Naive thymus-derived CD8-positive, alpha-beta T cell (primary cell): ENCODE measurements around the gene ZMIZ1. TPM values are rescaled to one million over a fixed set of nuclear protein-coding genes. Genes with fewer than 3 reads are reported as not detected.

Experiments used
- ATAC-seq, 2 donors: fragments of 150-1000 bp; cut with Tn5 transposase in 1 of 2; sonication (Bioruptor Pico), chemical (Tn5 transposase) in 1 of 2; 1 replicate in 1 of 2; 2 replicates in 1 of 2; pipeline ENCODE4 v1.10.0; 2021; ENCODE audit warnings: mild to moderate bottlenecking in 2 of 2, moderate library complexity in 2 of 2
- POLR2A ChIA-PET: fragments of 350-600 bp; sonication (Branson Sonifier 250); formaldehyde crosslinking; loops from one replicate; lab custom pipeline; 2021; ENCODE audit warnings: antibody characterized with exemption; lab: Charles Lee
- DNase-seq, 10 donors: peaks; one replicate each; pipeline versions ENCODE4 v3.0.0 to v3.0.0-alpha.2; 2020 to 2022
- H3K27ac Mint-ChIP-seq, 10 donors: one replicate each; pipeline ENCODE4 v1.8.0; 2020 to 2022; ENCODE audit warnings: mild to moderate bottlenecking in 10 of 10, mixed read lengths in 10 of 10, moderate library complexity in 4 of 10, inconsistent platforms in 1 of 10
- H3K27me3 Mint-ChIP-seq, 5 donors: one replicate each; pipeline ENCODE4 v1.8.0; 2021 to 2022; ENCODE audit warnings: mixed read lengths in 5 of 5
- H3K36me3 Mint-ChIP-seq, 3 donors: one replicate each; pipeline ENCODE4 v1.8.0; 2020 to 2022; ENCODE audit warnings: mixed read lengths in 3 of 3, mild to moderate bottlenecking in 2 of 3, inconsistent platforms in 1 of 3
- H3K4me1 Mint-ChIP-seq, 4 donors: one replicate each; pipeline ENCODE4 v1.8.0; 2021 to 2022; ENCODE audit warnings: mixed read lengths in 4 of 4
- H3K4me3 Mint-ChIP-seq, 10 donors: one replicate each; pipeline ENCODE4 v1.8.0; 2020 to 2022; ENCODE audit warnings: mild to moderate bottlenecking in 10 of 10, mixed read lengths in 10 of 10, moderate library complexity in 6 of 10, inconsistent platforms in 1 of 10
- H3K9me3 Mint-ChIP-seq, 9 donors: one replicate each; pipeline ENCODE4 v1.8.0; 2020 to 2022; ENCODE audit warnings: mixed read lengths in 9 of 9, mild to moderate bottlenecking in 3 of 9, inconsistent platforms in 1 of 9, moderate library complexity in 1 of 9
- polyA plus RNA-seq, 3 donors: library from polyadenylated mRNA; unstranded; fragments of 300-500 nt; fragmentation: Illumina TruSeq; gene quantifications; one replicate each; pipeline ENCODE4 v1.2.3, GENCODE V29; 2021
- total RNA-seq, 8 experiments: library from RNA in 2 of 8; stranded (reverse) in 2 of 8; gene quantifications; one replicate each; pipeline ENCODE4 v1.2.3 and lab custom pipeline; 2021 to 2026

ZMIZ1 gene
- total and polyA plus RNA-seq, 5 experiments from 2014 or later, result 1.4 to 11.6 (median 2.7) TPM

GRCh38 chr10:79137300-79137756 is 68.6 kb downstream of the ZMIZ1 start:
- POLR2A ChIA-PET, result interaction anchor here (0.6 to 2.2 kb wide), 4 partner anchors 9 to 1108 kb away, joined by 3 to 13 read pairs (median 6); partner anchors contain the start of gene ZMIZ1
- H3K27me3 Mint-ChIP-seq, result no peaks in the 10 kb centered on the region
- H3K27ac Mint-ChIP-seq, result peak overlapping the region; percentile 75 to 94 (median 90)
- DNase-seq, result no peak
- H3K9me3 Mint-ChIP-seq, result no peaks in the 10 kb centered on the region
- peaks cover 0 to 8% (median 0%) of the 10 kb centered on the region in 3 donors for H3K36me3 Mint-ChIP-seq
- peak overlapping the region; percentile 60 to 84 (median 77) for H3K4me3 Mint-ChIP-seq
- peak; percentile 14 to 21 for ATAC-seq
- H3K4me1 Mint-ChIP-seq, result peaks cover 39 to 82% (median 77%) of the 10 kb centered on the region in 4 donors

- peak in 9 of 10 donors; percentile 9 to 70 (median 31) for DNase-seq
- Mint-ChIP-seq H3K4me1 (peaks cover 42 to 83% (median 80%) of the 10 kb centered on the region in 4 donors), H3K9me3 (no peaks in the 10 kb centered on the region), H3K4me3 (peak overlapping the region; percentile 60 to 84 (median 77)), H3K27ac (peak overlapping the region; percentile 83 to 92 (median 89)), H3K27me3 (no peaks in the 10 kb centered on the region), H3K36me3 (peaks cover 0 to 8% (median 0%) of the 10 kb centered on the region in 3 donors)
- ATAC-seq, result peak; percentile 72 to 75
- POLR2A ChIA-PET, result interaction anchor here (1.0 to 2.2 kb wide), 3 partner anchors 8 to 68 kb away, joined by 3 to 13 read pairs (median 5); partner anchors contain the start of gene ZMIZ1
Observed at GRCh38 chr10:79137826-79138225, 69.1 kb downstream of the ZMIZ1 start.

GRCh38 chr10:79138449-79139123 is 69.8 kb downstream of the ZMIZ1 start:
- Mint-ChIP-seq H3K27me3 (no peaks in the 10 kb centered on the region), H3K4me3 (peak overlapping the region in 8 of 10 donors; percentile 25 to 84 (median 81)), H3K9me3 (no peaks in the 10 kb centered on the region), H3K27ac (peak overlapping the region; percentile 67 to 92 (median 88)), H3K4me1 (peaks cover 48 to 85% (median 81%) of the 10 kb centered on the region in 4 donors), H3K36me3 (peaks cover 0 to 8% (median 0%) of the 10 kb centered on the region in 3 donors)
- DNase-seq (no peak), ATAC-seq (no peak)
- POLR2A ChIA-PET, result interaction anchor here (1.8 kb wide), 1 partner anchor 10 kb away, joined by 9 read pairs; no protein-coding TSS in a partner anchor

GRCh38 chr10:79139124-79139835 is 70.5 kb downstream of the ZMIZ1 start:
- peak overlapping the region in 4 of 10 donors; percentile 30 to 84 (median 66) for H3K4me3 Mint-ChIP-seq
- no peaks in the 10 kb centered on the region for H3K9me3 Mint-ChIP-seq
- POLR2A ChIA-PET, result interaction anchor here (0.6 to 1.8 kb wide), 2 partner anchors 10 to 111 kb away, joined by 3 to 9 read pairs; no protein-coding TSS in a partner anchor

GRCh38 chr10:79140085-79140793 is 71.5 kb downstream of the ZMIZ1 start:
- ATAC-seq (no peak), DNase-seq (no peak)
- Mint-ChIP-seq H3K4me1 (peaks cover 56 to 93% (median 90%) of the 10 kb centered on the region in 4 donors), H3K9me3 (no peaks in the 10 kb centered on the region), H3K27me3 (no peaks in the 10 kb centered on the region), H3K36me3 (peaks cover 0 to 8% (median 0%) of the 10 kb centered on the region in 3 donors), H3K27ac (peak overlapping the region in 8 of 10 donors; percentile 11 to 92 (median 59)), H3K4me3 (peak overlapping the region in 1 of 10 donors; percentile 66)
- POLR2A ChIA-PET, result interaction anchor here (0.6 to 1.8 kb wide), 2 partner anchors 9 to 112 kb away, joined by 3 to 9 read pairs; no protein-coding TSS in a partner anchor

More at GRCh38 chr10:79139124-79139835, 70.5 kb downstream of the ZMIZ1 start:
- no peak for ATAC-seq
- Mint-ChIP-seq H3K4me1 (peaks cover 47 to 87% (median 84%) of the 10 kb centered on the region in 4 donors), H3K36me3 (peaks cover 0 to 8% (median 0%) of the 10 kb centered on the region in 3 donors), H3K27ac (peak overlapping the region in 8 of 10 donors; percentile 11 to 92 (median 86)), H3K27me3 (no peaks in the 10 kb centered on the region)
- no peak for DNase-seq

DNA sequence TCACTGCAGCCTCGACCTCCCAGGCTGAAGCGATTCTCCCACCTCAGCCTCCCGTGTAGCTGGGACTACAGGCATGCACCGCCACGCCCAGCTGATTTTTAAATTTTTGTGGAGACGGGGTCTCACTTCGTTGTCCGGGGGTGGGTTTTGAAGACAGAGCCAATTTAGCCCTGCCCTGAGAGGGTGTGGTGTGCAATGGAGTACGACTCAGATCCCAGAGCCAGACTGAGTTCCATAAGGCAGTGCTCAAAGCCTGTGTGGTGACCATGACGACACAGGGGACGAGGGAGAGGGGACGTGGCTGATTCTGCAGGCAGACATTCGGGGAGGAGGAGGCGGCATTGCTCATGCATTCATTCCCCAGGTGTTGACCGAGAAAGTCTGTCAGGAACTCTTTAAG is 72.1 kb downstream of the ZMIZ1 start:
- no peak overlapping the region for H3K4me3 Mint-ChIP-seq
- H3K27ac Mint-ChIP-seq, result peak overlapping the region in 4 of 10 donors; percentile 35 to 62 (median 48)
- H3K36me3 Mint-ChIP-seq, result peaks cover 0 to 8% (median 0%) of the 10 kb centered on the region in 3 donors
- no peak for ATAC-seq
- no peak for DNase-seq
- no peaks in the 10 kb centered on the region for H3K9me3 Mint-ChIP-seq
- H3K4me1 Mint-ChIP-seq, result peaks cover 57 to 93% (median 92%) of the 10 kb centered on the region in 4 donors
- no peaks in the 10 kb centered on the region for H3K27me3 Mint-ChIP-seq
- POLR2A ChIA-PET, result no interaction called here

GRCh38 chr10:79142064-79142491 is 73.3 kb downstream of the ZMIZ1 start:
- no peaks in the 10 kb centered on the region for H3K9me3 Mint-ChIP-seq
- H3K27ac Mint-ChIP-seq, result peak overlapping the region in 9 of 10 donors; percentile 42 to 89 (median 66)
- H3K4me1 Mint-ChIP-seq, result peaks cover 53 to 94% (median 92%) of the 10 kb centered on the region in 4 donors
- ATAC-seq (no peak), DNase-seq (no peak)
- H3K27me3 Mint-ChIP-seq, result no peaks in the 10 kb centered on the region
- peaks cover 0 to 8% (median 0%) of the 10 kb centered on the region in 3 donors for H3K36me3 Mint-ChIP-seq
- no peak overlapping the region for H3K4me3 Mint-ChIP-seq
- POLR2A ChIA-PET, result interaction anchor here (0.8 kb wide), 1 partner anchor 117 kb away, joined by 3 read pairs; no protein-coding TSS in a partner anchor

GRCh38 chr10:79142522-79143309 is 74.0 kb downstream of the ZMIZ1 start:
- no peaks in the 10 kb centered on the region for H3K27me3 Mint-ChIP-seq
- ATAC-seq (no peak), DNase-seq (no peak)
- peak overlapping the region in 1 of 10 donors; percentile 9 for H3K4me3 Mint-ChIP-seq
- H3K4me1 Mint-ChIP-seq, result peaks cover 53 to 95% (median 92%) of the 10 kb centered on the region in 4 donors
- peak overlapping the region in 9 of 10 donors; percentile 6 to 86 (median 66) for H3K27ac Mint-ChIP-seq
- POLR2A ChIA-PET, result interaction anchor here (0.8 to 1.1 kb wide), 2 partner anchors 9 to 118 kb away, joined by 3 read pairs; no protein-coding TSS in a partner anchor
- H3K9me3 Mint-ChIP-seq, result no peaks in the 10 kb centered on the region
- peaks cover 0 to 8% (median 0%) of the 10 kb centered on the region in 3 donors for H3K36me3 Mint-ChIP-seq

GRCh38 chr10:79143879-79144278 is 75.1 kb downstream of the ZMIZ1 start:
- peak overlapping the region in 1 of 10 donors; percentile 60 for H3K4me3 Mint-ChIP-seq
- peaks cover 0 to 8% (median 0%) of the 10 kb centered on the region in 3 donors for H3K36me3 Mint-ChIP-seq
- H3K27me3 Mint-ChIP-seq, result no peaks in the 10 kb centered on the region
- H3K9me3 Mint-ChIP-seq, result no peaks in the 10 kb centered on the region
- ATAC-seq (no peak), DNase-seq (no peak)
- POLR2A ChIA-PET, result no interaction called here
- peak overlapping the region in 4 of 10 donors; percentile 20 to 86 (median 57) for H3K27ac Mint-ChIP-seq
- H3K4me1 Mint-ChIP-seq, result peaks cover 51 to 94% (median 92%) of the 10 kb centered on the region in 4 donors

GRCh38 chr10:79144351-79145173 is 75.8 kb downstream of the ZMIZ1 start:
- peaks cover 0 to 8% (median 0%) of the 10 kb centered on the region in 3 donors for H3K36me3 Mint-ChIP-seq
- DNase-seq (no peak), ATAC-seq (no peak)
- H3K27ac Mint-ChIP-seq, result peak overlapping the region; percentile 32 to 93 (median 86)
- H3K4me1 Mint-ChIP-seq, result peaks cover 49 to 96% (median 92%) of the 10 kb centered on the region in 4 donors
- H3K9me3 Mint-ChIP-seq, result no peaks in the 10 kb centered on the region
- POLR2A ChIA-PET, result no interaction called here
- H3K27me3 Mint-ChIP-seq, result no peaks in the 10 kb centered on the region
- H3K4me3 Mint-ChIP-seq, result peak overlapping the region; percentile 19 to 81 (median 60)
